ENCODE measurements around the gene SLC13A5.

SLC13A5 gene

GRCh38 chr17:6684460-6684783, 28.7 kb downstream of the SLC13A5 start:
- no peak overlapping the region for H3K4me3 ChIP-seq (ENCODE audit: low read depth, low read length)
- no peak overlapping the region for H3K27ac ChIP-seq (ENCODE audit: low read depth, low read length)
- no peaks in the 10 kb centered on the region for H3K4me1 ChIP-seq (ENCODE audit: control insufficient read depth, insufficient read depth, low read length)
- H3K9me3 ChIP-seq (ENCODE audit: control insufficient read depth, insufficient read depth, low read length), result no peaks in the 10 kb centered on the region
- no peaks in the 10 kb centered on the region for H3K27me3 ChIP-seq (ENCODE audit: control insufficient read depth, insufficient read depth, low read length)
- no peak overlapping the region for H3K9ac ChIP-seq (ENCODE audit: low read depth, low read length)
- no peaks in the 10 kb centered on the region for H3K36me3 ChIP-seq (ENCODE audit: control insufficient read depth, insufficient read depth, low read length)

DNA sequence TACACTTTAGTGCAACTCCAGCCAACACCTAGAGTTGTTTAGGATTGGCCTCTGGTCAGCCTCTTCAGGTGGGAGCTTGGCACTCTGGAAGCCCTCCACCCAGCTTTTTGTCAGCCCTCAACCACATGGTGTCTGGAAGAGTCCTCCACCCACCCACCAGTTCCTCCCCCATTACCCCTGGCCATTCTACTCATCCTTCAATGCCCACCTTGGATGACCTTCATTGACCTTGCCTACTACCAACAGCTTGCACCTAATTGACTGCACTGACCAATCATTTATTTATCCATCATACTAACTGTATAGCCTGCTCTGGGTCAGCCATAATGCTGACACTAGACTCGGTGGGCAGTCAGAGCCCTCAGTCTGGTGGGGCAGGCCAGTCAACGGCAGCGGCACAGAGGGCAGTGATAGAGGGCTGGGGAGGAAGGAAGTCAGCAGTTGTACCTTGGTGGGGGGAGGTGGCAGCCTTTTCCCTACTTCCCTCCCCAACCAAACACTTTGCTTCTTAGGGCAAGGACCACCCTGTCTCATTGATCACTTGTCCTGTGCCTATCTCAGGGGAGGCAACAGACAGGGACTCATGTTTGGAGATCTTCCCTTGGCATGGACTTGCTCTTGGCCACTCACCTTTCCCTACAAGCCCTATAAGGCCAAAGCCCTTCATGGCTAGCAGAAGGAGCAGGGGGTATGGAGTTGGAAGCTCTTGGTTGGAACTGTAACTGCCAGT, 29.3 kb downstream of the SLC13A5 start:
- no peak overlapping the region for H3K4me3 ChIP-seq (ENCODE audit: low read depth, low read length)
- no peaks in the 10 kb centered on the region for H3K9me3 ChIP-seq (ENCODE audit: control insufficient read depth, insufficient read depth, low read length)
- no peaks in the 10 kb centered on the region for H3K27me3 ChIP-seq (ENCODE audit: control insufficient read depth, insufficient read depth, low read length)
- H3K27ac ChIP-seq (ENCODE audit: low read depth, low read length), result no peak overlapping the region
- no peaks in the 10 kb centered on the region for H3K4me1 ChIP-seq (ENCODE audit: control insufficient read depth, insufficient read depth, low read length)
- H3K36me3 ChIP-seq (ENCODE audit: control insufficient read depth, insufficient read depth, low read length), result no peaks in the 10 kb centered on the region
- no peak overlapping the region for H3K9ac ChIP-seq (ENCODE audit: low read depth, low read length)

GRCh38 chr17:6683081-6683684, 30.0 kb downstream of the SLC13A5 start:
- H3K9ac ChIP-seq (ENCODE audit: low read depth, low read length), result no peak overlapping the region
- H3K4me3 ChIP-seq (ENCODE audit: low read depth, low read length), result no peak overlapping the region
- H3K4me1 ChIP-seq (ENCODE audit: control insufficient read depth, insufficient read depth, low read length), result no peaks in the 10 kb centered on the region
- H3K36me3 ChIP-seq (ENCODE audit: control insufficient read depth, insufficient read depth, low read length), result no peaks in the 10 kb centered on the region
- no peak overlapping the region for H3K27ac ChIP-seq (ENCODE audit: low read depth, low read length)
- no peaks in the 10 kb centered on the region for H3K9me3 ChIP-seq (ENCODE audit: control insufficient read depth, insufficient read depth, low read length)
- no peaks in the 10 kb centered on the region for H3K27me3 ChIP-seq (ENCODE audit: control insufficient read depth, insufficient read depth, low read length)

- no peaks in the 10 kb centered on the region for H3K9me3 ChIP-seq (ENCODE audit: control insufficient read depth, insufficient read depth, low read length)
- H3K4me3 ChIP-seq (ENCODE audit: low read depth, low read length), result no peak overlapping the region
- H3K27ac ChIP-seq (ENCODE audit: low read depth, low read length), result no peak overlapping the region
- H3K4me1 ChIP-seq (ENCODE audit: control insufficient read depth, insufficient read depth, low read length), result no peaks in the 10 kb centered on the region
- no peak overlapping the region for H3K9ac ChIP-seq (ENCODE audit: low read depth, low read length)
- no peaks in the 10 kb centered on the region for H3K27me3 ChIP-seq (ENCODE audit: control insufficient read depth, insufficient read depth, low read length)
- no peaks in the 10 kb centered on the region for H3K36me3 ChIP-seq (ENCODE audit: control insufficient read depth, insufficient read depth, low read length)
These were observed 30.8 kb downstream of the SLC13A5 start for GRCh38 chr17:6682339-6682738.

- H3K27ac ChIP-seq (ENCODE audit: low read depth, low read length), result no peak overlapping the region
- H3K9ac ChIP-seq (ENCODE audit: low read depth, low read length), result no peak overlapping the region
- H3K9me3 ChIP-seq (ENCODE audit: control insufficient read depth, insufficient read depth, low read length), result no peaks in the 10 kb centered on the region
- no peaks in the 10 kb centered on the region for H3K4me1 ChIP-seq (ENCODE audit: control insufficient read depth, insufficient read depth, low read length)
- H3K4me3 ChIP-seq (ENCODE audit: low read depth, low read length), result no peak overlapping the region
- no peaks in the 10 kb centered on the region for H3K36me3 ChIP-seq (ENCODE audit: control insufficient read depth, insufficient read depth, low read length)
- no peaks in the 10 kb centered on the region for H3K27me3 ChIP-seq (ENCODE audit: control insufficient read depth, insufficient read depth, low read length)
These were observed 31.5 kb downstream of the SLC13A5 start for GRCh38 chr17:6681671-6682070.

- Histone ChIP-seq H3K9ac (ENCODE audit: low read depth, low read length) (no peak overlapping the region), H3K4me1 (ENCODE audit: control insufficient read depth, insufficient read depth, low read length) (no peaks in the 10 kb centered on the region), H3K27ac (ENCODE audit: low read depth, low read length) (no peak overlapping the region), H3K27me3 (ENCODE audit: control insufficient read depth, insufficient read depth, low read length) (no peaks in the 10 kb centered on the region), H3K9me3 (ENCODE audit: control insufficient read depth, insufficient read depth, low read length) (no peaks in the 10 kb centered on the region), H3K36me3 (ENCODE audit: control insufficient read depth, insufficient read depth, low read length) (no peaks in the 10 kb centered on the region), H3K4me3 (ENCODE audit: low read depth, low read length) (no peak overlapping the region)
These were observed 32.0 kb downstream of the SLC13A5 start for GRCh38 chr17:6681176-6681575.

DNA sequence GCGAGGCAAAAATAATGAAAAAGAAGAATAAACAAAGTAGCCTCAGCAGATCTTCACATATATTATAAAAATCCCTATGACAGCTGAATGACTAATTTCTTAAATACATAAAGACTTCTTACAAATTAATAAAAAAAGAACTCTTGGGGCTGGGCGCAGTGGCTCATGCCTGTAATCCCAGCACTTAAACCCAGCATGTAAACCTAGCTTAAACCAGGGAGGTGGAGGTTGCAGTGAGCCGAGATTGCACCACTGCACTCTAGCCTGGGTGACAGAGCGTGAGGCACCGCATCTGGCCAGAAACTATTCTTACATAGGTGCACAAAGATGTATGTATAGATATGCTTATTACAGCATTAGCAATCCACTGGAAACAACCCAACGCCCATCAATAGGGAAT, 33.9 kb downstream of the SLC13A5 start:
- Histone ChIP-seq H3K4me1 (ENCODE audit: control insufficient read depth, insufficient read depth, low read length) (no peaks in the 10 kb centered on the region), H3K27me3 (ENCODE audit: control insufficient read depth, insufficient read depth, low read length) (no peaks in the 10 kb centered on the region), H3K36me3 (ENCODE audit: control insufficient read depth, insufficient read depth, low read length) (no peaks in the 10 kb centered on the region), H3K27ac (ENCODE audit: low read depth, low read length) (no peak overlapping the region), H3K9ac (ENCODE audit: low read depth, low read length) (no peak overlapping the region), H3K4me3 (ENCODE audit: low read depth, low read length) (no peak overlapping the region), H3K9me3 (ENCODE audit: control insufficient read depth, insufficient read depth, low read length) (no peaks in the 10 kb centered on the region)

GRCh38 chr17:6677946-6678345, 35.2 kb downstream of the SLC13A5 start:
- Histone ChIP-seq H3K9ac (ENCODE audit: low read depth, low read length) (no peak overlapping the region), H3K36me3 (ENCODE audit: control insufficient read depth, insufficient read depth, low read length) (no peaks in the 10 kb centered on the region)

DNA sequence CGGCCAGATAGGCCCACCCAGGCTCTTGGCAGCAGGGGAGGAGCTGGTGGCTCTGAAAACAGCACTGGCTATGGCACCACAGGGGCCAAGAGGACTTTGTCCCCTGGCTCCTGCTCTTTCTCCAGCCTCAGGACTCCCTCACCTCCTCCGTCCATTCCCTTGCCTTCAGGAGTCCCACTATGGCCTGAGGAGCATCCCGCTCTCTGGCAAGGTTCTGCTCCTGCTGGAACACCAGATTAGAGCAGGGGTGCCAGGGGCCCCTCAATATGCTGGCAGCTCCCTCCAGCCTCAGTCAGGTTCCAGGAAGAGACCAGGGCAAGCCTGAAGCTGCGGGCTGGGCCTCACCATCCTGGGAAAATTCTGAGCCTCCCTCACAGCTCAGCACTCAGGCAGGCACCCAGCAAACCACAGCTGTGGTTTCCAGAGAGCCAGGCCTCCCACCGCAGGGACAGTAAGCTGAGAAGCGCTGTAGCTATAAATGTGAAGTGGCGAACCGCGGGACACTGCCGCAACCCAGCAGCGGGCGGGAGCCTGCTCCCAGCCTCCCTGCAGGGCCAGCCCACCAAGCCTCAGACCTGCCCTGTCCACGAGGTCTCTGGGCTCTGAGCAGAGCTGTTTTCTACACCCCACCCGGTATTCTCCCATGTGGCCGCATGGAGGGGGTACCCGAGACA, 35.9 kb downstream of the SLC13A5 start:
- Histone ChIP-seq H3K9me3 (ENCODE audit: control insufficient read depth, insufficient read depth, low read length) (no peaks in the 10 kb centered on the region), H3K9ac (ENCODE audit: low read depth, low read length) (no peak overlapping the region), H3K27ac (ENCODE audit: low read depth, low read length) (no peak overlapping the region), H3K36me3 (ENCODE audit: control insufficient read depth, insufficient read depth, low read length) (no peaks in the 10 kb centered on the region), H3K4me3 (ENCODE audit: low read depth, low read length) (no peak overlapping the region), H3K4me1 (ENCODE audit: control insufficient read depth, insufficient read depth, low read length) (no peaks in the 10 kb centered on the region), H3K27me3 (ENCODE audit: control insufficient read depth, insufficient read depth, low read length) (no peaks in the 10 kb centered on the region)

More at GRCh38 chr17:6677946-6678345, 35.2 kb downstream of the SLC13A5 start:
- Histone ChIP-seq H3K9me3 (ENCODE audit: control insufficient read depth, insufficient read depth, low read length) (no peaks in the 10 kb centered on the region), H3K4me1 (ENCODE audit: control insufficient read depth, insufficient read depth, low read length) (no peaks in the 10 kb centered on the region), H3K27ac (ENCODE audit: low read depth, low read length) (no peak overlapping the region), H3K4me3 (ENCODE audit: low read depth, low read length) (no peak overlapping the region), H3K27me3 (ENCODE audit: control insufficient read depth, insufficient read depth, low read length) (no peaks in the 10 kb centered on the region)

GRCh38 chr17:6676802-6677157, 36.4 kb downstream of the SLC13A5 start:
- Histone ChIP-seq H3K27ac (ENCODE audit: low read depth, low read length) (no peak overlapping the region), H3K4me3 (ENCODE audit: low read depth, low read length) (no peak overlapping the region)

DNA sequence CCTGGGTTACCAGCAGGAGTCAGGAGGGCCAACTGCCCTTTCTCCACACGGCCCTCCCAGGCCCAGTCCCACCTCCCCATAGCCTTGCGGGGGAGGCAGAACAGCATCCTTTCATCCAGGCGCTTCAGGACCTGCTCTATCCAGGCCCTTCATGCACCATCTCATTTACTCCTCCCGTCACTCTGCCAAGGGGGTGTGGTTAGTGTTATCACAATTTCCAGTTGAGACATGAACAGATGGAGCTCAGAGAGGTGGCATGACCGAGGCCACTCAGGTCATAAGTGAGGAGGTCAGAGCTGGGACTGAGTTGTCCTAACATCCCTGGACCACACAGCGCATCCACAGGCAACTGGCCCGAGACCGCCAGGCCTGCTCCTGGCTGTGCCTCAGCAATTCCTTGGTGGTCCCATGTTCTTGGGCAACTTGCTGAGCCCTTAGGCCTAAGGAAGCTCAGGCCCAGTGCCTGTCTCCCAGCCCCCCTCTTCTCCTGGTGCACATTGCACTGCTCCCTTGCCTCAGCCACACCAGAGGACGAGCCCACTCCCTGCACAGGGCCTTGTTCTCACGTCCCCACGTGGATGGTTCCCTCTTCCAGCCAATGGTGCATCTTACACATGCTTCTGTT, 37.9 kb downstream of the SLC13A5 start:
- Histone ChIP-seq H3K9me3 (ENCODE audit: control insufficient read depth, insufficient read depth, low read length) (no peaks in the 10 kb centered on the region), H3K4me3 (ENCODE audit: low read depth, low read length) (no peak overlapping the region), H3K4me1 (ENCODE audit: control insufficient read depth, insufficient read depth, low read length) (no peaks in the 10 kb centered on the region), H3K27ac (ENCODE audit: low read depth, low read length) (no peak overlapping the region), H3K27me3 (ENCODE audit: control insufficient read depth, insufficient read depth, low read length) (no peaks in the 10 kb centered on the region), H3K9ac (ENCODE audit: low read depth, low read length) (no peak overlapping the region), H3K36me3 (ENCODE audit: control insufficient read depth, insufficient read depth, low read length) (no peaks in the 10 kb centered on the region)

More at GRCh38 chr17:6676802-6677157, 36.4 kb downstream of the SLC13A5 start:
- H3K4me1 ChIP-seq (ENCODE audit: control insufficient read depth, insufficient read depth, low read length), result no peaks in the 10 kb centered on the region
- no peaks in the 10 kb centered on the region for H3K9me3 ChIP-seq (ENCODE audit: control insufficient read depth, insufficient read depth, low read length)
- H3K9ac ChIP-seq (ENCODE audit: low read depth, low read length), result no peak overlapping the region
- H3K36me3 ChIP-seq (ENCODE audit: control insufficient read depth, insufficient read depth, low read length), result no peaks in the 10 kb centered on the region
- no peaks in the 10 kb centered on the region for H3K27me3 ChIP-seq (ENCODE audit: control insufficient read depth, insufficient read depth, low read length)
